HG03095 (cell line): ENCODE results near the gene CRYGD.

Experiments used
- ATAC-seq: cut with Tn5 transposase; IDR thresholded peaks from one replicate; pipeline ENCODE4 v1.9.1; 2021; ENCODE audit warnings: moderate library complexity; ENCODE audit not compliant: unreplicated experiment

Gene CRYGD

DNA sequence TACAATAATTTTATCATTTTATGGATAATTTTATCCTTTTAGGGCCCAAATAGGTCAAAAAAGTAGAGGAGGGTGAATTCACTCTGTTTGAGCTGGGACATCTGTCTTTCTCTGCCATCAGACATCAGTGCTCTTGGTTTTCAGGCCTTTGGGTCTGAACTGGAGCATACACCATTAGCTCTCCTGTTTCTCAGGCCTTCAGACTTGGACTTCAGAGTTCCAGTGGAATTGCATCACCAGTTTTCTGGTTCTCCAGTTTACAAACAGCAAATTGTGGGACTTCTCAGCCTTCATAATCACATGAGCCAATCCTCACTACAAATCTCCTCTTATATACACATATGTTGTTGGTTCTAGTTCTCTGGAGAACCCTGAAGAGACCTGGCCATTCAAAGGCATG, 33.9 kb downstream of the CRYGD start:
- no peak for ATAC-seq

DNA sequence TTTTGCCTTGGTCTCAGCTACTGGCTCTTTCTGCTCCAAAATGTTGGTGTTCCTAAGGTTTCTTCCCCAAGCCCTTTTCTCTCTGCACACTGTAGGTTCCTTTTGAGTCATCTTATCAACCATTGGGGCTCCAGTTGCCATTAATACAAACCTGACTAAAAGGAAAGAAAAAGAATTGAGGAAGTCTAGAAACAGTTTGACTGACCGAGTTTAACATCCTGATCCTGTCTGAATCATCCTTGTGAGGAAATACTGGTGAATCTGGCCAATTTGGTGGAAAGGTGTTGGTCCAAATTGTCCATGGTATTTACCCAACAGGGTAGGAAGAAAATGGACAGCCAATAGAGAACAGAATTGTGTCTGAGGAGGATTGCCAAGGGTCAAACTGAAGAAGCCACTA, 38.3 kb downstream of the CRYGD start:
- no peak for ATAC-seq

DNA sequence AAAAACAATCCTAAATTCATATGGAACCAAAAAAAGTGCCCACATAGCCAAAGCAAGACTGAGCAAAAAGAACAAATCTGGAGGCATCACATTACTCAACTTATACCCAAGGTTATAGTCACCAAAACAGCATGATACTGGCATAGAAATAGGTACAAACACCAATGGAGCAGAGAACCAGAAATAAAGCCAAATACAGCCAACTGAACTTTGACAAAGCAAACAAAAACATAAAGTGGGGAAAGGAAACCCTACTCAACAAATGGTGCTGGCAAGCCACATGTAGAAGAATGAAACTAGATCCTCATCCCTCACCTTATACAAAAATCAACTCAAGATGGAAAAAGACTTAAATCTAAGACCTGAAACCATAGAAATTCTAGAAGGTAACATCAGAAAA, 40.5 kb downstream of the CRYGD start:
- ATAC-seq: no peak

DNA sequence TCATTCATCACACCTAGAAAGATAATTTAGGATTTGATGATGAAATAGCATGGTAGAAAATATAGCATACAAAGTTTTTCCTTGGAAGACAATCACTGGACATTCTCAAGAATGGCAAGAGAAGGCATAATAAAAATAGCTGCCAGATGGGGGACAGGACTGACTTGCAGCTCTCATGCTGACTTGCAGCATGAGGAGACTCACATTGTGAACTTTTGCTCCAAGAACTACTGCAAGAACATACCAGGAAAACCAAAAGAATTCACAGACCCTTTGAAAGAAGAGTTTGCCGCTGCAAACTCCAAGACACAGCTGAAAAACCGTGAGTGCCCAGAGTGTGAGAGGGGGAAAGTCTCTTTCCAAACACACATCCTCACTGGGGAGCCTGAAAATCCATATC, 47.0 kb downstream of the CRYGD start:
- ATAC-seq: no peak

DNA sequence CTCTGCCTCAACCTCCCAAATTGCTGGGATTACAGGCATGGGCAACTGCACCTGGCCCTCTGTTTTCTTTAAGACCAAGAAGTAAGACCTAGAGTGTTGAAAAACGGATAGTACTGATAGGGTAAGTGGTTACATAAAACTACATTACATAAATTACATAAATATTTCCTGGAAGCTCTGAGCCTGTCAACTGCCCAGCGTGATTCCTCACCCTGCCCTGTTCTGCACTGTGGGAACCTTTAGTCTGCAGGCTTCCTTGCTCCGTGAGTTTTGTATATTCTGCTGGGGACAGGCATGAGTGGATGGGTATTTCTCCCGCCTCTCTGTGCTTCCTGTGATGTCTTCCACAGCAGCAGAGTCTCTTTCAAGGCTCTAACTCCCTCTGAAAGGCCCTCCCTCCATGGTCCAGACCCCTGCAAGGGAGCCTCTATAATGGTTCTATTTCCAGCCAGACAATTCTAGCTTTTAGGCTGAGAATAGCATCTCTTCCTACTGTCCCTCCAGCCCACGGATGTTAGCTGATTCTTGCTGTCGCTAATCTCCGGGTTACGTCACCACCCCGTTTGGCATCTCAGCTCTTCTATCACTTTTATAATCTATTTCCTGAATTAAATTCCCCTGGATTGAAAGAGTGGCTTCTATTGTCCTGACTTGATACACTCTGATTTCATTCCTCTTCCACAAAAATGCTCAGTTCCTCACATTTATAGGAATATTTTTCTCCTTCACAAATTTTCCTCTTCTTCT, 49.5 kb downstream of the CRYGD start:
- no peak for ATAC-seq

DNA sequence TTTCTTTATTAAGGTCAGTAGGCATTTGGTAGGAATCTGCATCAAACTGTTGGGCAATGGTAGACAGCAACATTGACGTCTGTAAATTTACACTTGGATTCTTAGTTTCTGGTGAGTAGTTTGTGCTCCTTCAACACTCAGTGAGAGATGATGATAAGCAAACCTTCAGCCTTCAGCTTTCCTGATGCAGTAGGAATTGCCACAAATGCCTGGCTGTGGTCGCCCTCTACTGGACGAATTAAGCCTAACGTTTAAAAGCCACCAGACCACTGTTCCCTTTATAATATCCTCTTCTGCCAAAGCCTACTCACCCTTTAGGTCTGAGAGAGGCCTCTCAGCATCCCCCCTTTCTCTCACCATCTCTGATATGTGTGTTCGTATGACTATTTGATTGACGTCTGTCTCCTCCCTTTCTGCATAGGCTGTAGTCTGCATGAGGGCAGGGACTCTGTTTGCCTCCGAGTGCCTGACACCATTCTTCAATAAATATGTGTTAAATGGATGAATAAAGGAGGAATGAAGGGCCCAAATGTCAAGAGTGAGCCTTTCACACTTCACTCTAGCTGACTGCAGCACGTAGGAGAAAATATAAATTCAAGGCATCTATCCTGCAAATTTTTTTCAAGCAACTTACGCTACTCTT, 52.0 kb downstream of the CRYGD start:
- peak; percentile 75 for ATAC-seq
